CD4-positive, alpha-beta memory T cell (primary cell): ENCODE measurements around the gene FOXP4. TPM values are rescaled to one million over a fixed set of nuclear protein-coding genes. Genes with fewer than 3 reads are reported as not detected.

Source experiments
- CTCF ChIA-PET: fragments of 350-600 bp; sonication (Branson Sonifier 250); formaldehyde crosslinking; loops from one replicate; lab custom pipeline; 2021; ENCODE audit warnings: inconsistent platforms; ENCODE audit not compliant: partially characterized antibody; lab: Charles Lee
- POLR2A ChIA-PET: fragments of 350-600 bp; sonication (Branson Sonifier 250); formaldehyde crosslinking; loops from one replicate; lab custom pipeline; 2021; ENCODE audit not compliant: partially characterized antibody; lab: Charles Lee
- DNase-seq, 5 donors: peaks; one replicate each; pipeline versions ENCODE4 v3.0.0 to v3.0.0-alpha.2; 2020 to 2022; ENCODE audit warnings: mixed read lengths in 1 of 5
- H3K27ac ChIP-seq: one replicate; pipeline ENCODE4 v1.7.0; 2013; ENCODE audit warnings: low read depth, low read length
- H3K27me3 ChIP-seq: 2 replicates; pipeline ENCODE4 v1.7.0; 2013; ENCODE audit warnings: mild to moderate bottlenecking, low read length, moderate library complexity; ENCODE audit not compliant: insufficient read depth
- H3K36me3 ChIP-seq: 2 replicates; pipeline ENCODE4 v1.7.0; 2013; ENCODE audit warnings: mild to moderate bottlenecking, low read length, moderate library complexity; ENCODE audit not compliant: insufficient read depth
- H3K4me1 ChIP-seq: 2 replicates; pipeline ENCODE4 v1.7.0; 2013; ENCODE audit warnings: mild to moderate bottlenecking, low read length, moderate library complexity; ENCODE audit not compliant: insufficient read depth
- H3K4me3 ChIP-seq, 2 donors: one replicate each; pipeline ENCODE4 v1.7.0; 2013; ENCODE audit warnings: low read length in 2 of 2, mild to moderate bottlenecking in 1 of 2
- H3K9me3 ChIP-seq, 2 donors: one replicate each; pipeline ENCODE4 v1.7.0; 2013; ENCODE audit warnings: low read length in 2 of 2, control low read depth in 1 of 2; ENCODE audit not compliant: control insufficient read depth in 1 of 2
- H3K27ac Mint-ChIP-seq, 7 donors: one replicate each; pipeline ENCODE4 v1.8.0; 2020 to 2021; ENCODE audit warnings: mixed read lengths in 7 of 7, mild to moderate bottlenecking in 6 of 7, inconsistent platforms in 3 of 7, moderate library complexity in 3 of 7
- H3K27me3 Mint-ChIP-seq, 2 donors: one replicate each; pipeline ENCODE4 v1.8.0; 2020 to 2021; ENCODE audit warnings: mixed read lengths in 2 of 2
- H3K36me3 Mint-ChIP-seq, 2 donors: one replicate each; pipeline ENCODE4 v1.8.0; 2020 to 2021; ENCODE audit warnings: mixed read lengths in 2 of 2, inconsistent platforms in 1 of 2, mild to moderate bottlenecking in 1 of 2
- H3K4me1 Mint-ChIP-seq, 4 donors: one replicate each; pipeline ENCODE4 v1.8.0; 2020 to 2021; ENCODE audit warnings: mixed read lengths in 4 of 4, mild to moderate bottlenecking in 1 of 4
- H3K4me3 Mint-ChIP-seq, 8 donors: one replicate each; pipeline ENCODE4 v1.8.0; 2020 to 2021; ENCODE audit warnings: mixed read lengths in 8 of 8, mild to moderate bottlenecking in 7 of 8, moderate library complexity in 6 of 8, inconsistent platforms in 3 of 8
- H3K9me3 Mint-ChIP-seq, 8 donors: one replicate each; pipeline ENCODE4 v1.8.0; 2020 to 2021; ENCODE audit warnings: mixed read lengths in 8 of 8, mild to moderate bottlenecking in 5 of 8, inconsistent platforms in 3 of 8, moderate library complexity in 1 of 8
- intact Hi-C: fragments of 100-400 bp; cut with micrococcal nuclease; formaldehyde crosslinking; loops from one replicate; pipeline ENCODE4 v1.15.1; 2023
- polyA plus RNA-seq, 2 donors: library from polyadenylated mRNA; unstranded; fragments of 300-500 nt; fragmentation: Illumina TruSeq; gene quantifications; one replicate each; pipeline ENCODE4 v1.2.3, GENCODE V29; 2021
- total RNA-seq, 2 experiments: library from RNA; stranded (reverse); gene quantifications; one replicate each; pipeline ENCODE4 v1.2.3, GENCODE V29; 2021

FOXP4 gene
- total and polyA plus RNA-seq, 4 experiments from 2014 or later: 0.08 to 7.8 (median 4.5) TPM

GRCh38 chr6:41563060-41563776 lies 17.0 kb downstream of the FOXP4 start:
- CTCF ChIA-PET: no interaction called here
- no peak overlapping the region for H3K4me3 Mint-ChIP-seq
- intact Hi-C loops: loop anchor here (5.0 kb wide), 1 partner anchor 491 kb away; the partner anchor contains the start of genes NFYA and OARD1
- POLR2A ChIA-PET: no interaction called here
- H3K4me1 ChIP-seq: peaks cover 25% of the 10 kb centered on the region
- H3K27ac Mint-ChIP-seq: peak overlapping the region in 4 of 7 donors; percentile 36 to 67 (median 52)
- no peaks in the 10 kb centered on the region for H3K9me3 ChIP-seq
- H3K27ac ChIP-seq: no peak overlapping the region
- H3K9me3 Mint-ChIP-seq: no peaks in the 10 kb centered on the region
- peaks cover 15 to 27% of the 10 kb centered on the region in 2 donors for H3K36me3 Mint-ChIP-seq
- H3K27me3 ChIP-seq: no peaks in the 10 kb centered on the region
- H3K4me3 ChIP-seq: no peak overlapping the region
- no peaks in the 10 kb centered on the region for H3K36me3 ChIP-seq
- H3K4me1 Mint-ChIP-seq: peaks cover 14 to 42% (median 27%) of the 10 kb centered on the region in 4 donors
- H3K27me3 Mint-ChIP-seq: no peaks in the 10 kb centered on the region
- no peak for DNase-seq

GRCh38 chr6:41564448-41565142 lies 18.4 kb downstream of the FOXP4 start:
- H3K36me3 Mint-ChIP-seq: peaks cover 20 to 30% of the 10 kb centered on the region in 2 donors
- CTCF ChIA-PET: no interaction called here
- intact Hi-C loops: loop anchor here (5.0 kb wide), 1 partner anchor 492 kb away; the partner anchor contains the start of genes NFYA and OARD1

GRCh38 chr6:41565701-41566100 lies 19.5 kb downstream of the FOXP4 start:
- intact Hi-C loops: no loop called here
- Mint-ChIP-seq H3K36me3 (peaks cover 20 to 29% of the 10 kb centered on the region in 2 donors), H3K4me3 (no peak overlapping the region), H3K4me1 (peaks cover 6 to 24% (median 13%) of the 10 kb centered on the region in 4 donors), H3K9me3 (no peaks in the 10 kb centered on the region), H3K27ac (peak overlapping the region in 1 of 7 donors; percentile 46), H3K27me3 (no peaks in the 10 kb centered on the region)
- DNase-seq: no peak
- no peaks in the 10 kb centered on the region for H3K9me3 ChIP-seq
- peaks cover 9% of the 10 kb centered on the region for H3K4me1 ChIP-seq
- H3K27ac ChIP-seq: no peak overlapping the region
- no peaks in the 10 kb centered on the region for H3K27me3 ChIP-seq
- H3K4me3 ChIP-seq: no peak overlapping the region
- ChIA-PET CTCF (interaction anchor here (0.6 kb wide), 1 partner anchor 346 kb away, joined by 3 read pairs; no protein-coding TSS in a partner anchor), POLR2A (no interaction called here)
- H3K36me3 ChIP-seq: no peaks in the 10 kb centered on the region

More at GRCh38 chr6:41564448-41565142, 18.4 kb downstream of the FOXP4 start:
- Mint-ChIP-seq H3K4me1 (peaks cover 10 to 35% (median 21%) of the 10 kb centered on the region in 4 donors), H3K27me3 (no peaks in the 10 kb centered on the region), H3K27ac (peak overlapping the region in 2 of 7 donors; percentile 22 to 46), H3K9me3 (no peaks in the 10 kb centered on the region), H3K4me3 (no peak overlapping the region)
- POLR2A ChIA-PET: no interaction called here
- no peak overlapping the region for H3K4me3 ChIP-seq
- no peak overlapping the region for H3K27ac ChIP-seq
- DNase-seq: no peak
- H3K36me3 ChIP-seq: no peaks in the 10 kb centered on the region
- no peaks in the 10 kb centered on the region for H3K27me3 ChIP-seq
- peaks cover 19% of the 10 kb centered on the region for H3K4me1 ChIP-seq
- H3K9me3 ChIP-seq: no peaks in the 10 kb centered on the region

- peaks cover 20 to 29% of the 10 kb centered on the region in 2 donors for H3K36me3 Mint-ChIP-seq
Observed at GRCh38 chr6:41566961-41567360, 20.8 kb downstream of the FOXP4 start.

GRCh38 chr6:41567684-41568083 lies 21.5 kb downstream of the FOXP4 start:
- Mint-ChIP-seq H3K27me3 (no peaks in the 10 kb centered on the region), H3K4me1 (peaks cover 0 to 15% (median 0%) of the 10 kb centered on the region in 4 donors), H3K4me3 (no peak overlapping the region), H3K36me3 (peaks cover 20 to 32% of the 10 kb centered on the region in 2 donors), H3K27ac (no peak overlapping the region), H3K9me3 (no peaks in the 10 kb centered on the region)
- Histone ChIP-seq H3K9me3 (no peaks in the 10 kb centered on the region), H3K4me1 (no peaks in the 10 kb centered on the region), H3K27me3 (no peaks in the 10 kb centered on the region), H3K27ac (no peak overlapping the region), H3K4me3 (no peak overlapping the region), H3K36me3 (no peaks in the 10 kb centered on the region)
- no peak for DNase-seq
- ChIA-PET POLR2A (no interaction called here), CTCF (no interaction called here)
- intact Hi-C loops: no loop called here

More at GRCh38 chr6:41566961-41567360, 20.8 kb downstream of the FOXP4 start:
- no peaks in the 10 kb centered on the region for H3K9me3 Mint-ChIP-seq
- no peak overlapping the region for H3K4me3 ChIP-seq
- H3K4me1 Mint-ChIP-seq: peaks cover 1 to 14% (median 5%) of the 10 kb centered on the region in 4 donors
- CTCF ChIA-PET: no interaction called here
- H3K27ac ChIP-seq: no peak overlapping the region
- no peaks in the 10 kb centered on the region for H3K9me3 ChIP-seq
- intact Hi-C loops: no loop called here
- no peaks in the 10 kb centered on the region for H3K27me3 Mint-ChIP-seq
- no peaks in the 10 kb centered on the region for H3K36me3 ChIP-seq
- H3K4me3 Mint-ChIP-seq: no peak overlapping the region
- DNase-seq: no peak
- H3K27me3 ChIP-seq: no peaks in the 10 kb centered on the region
- no peak overlapping the region for H3K27ac Mint-ChIP-seq
- POLR2A ChIA-PET: no interaction called here
- no peaks in the 10 kb centered on the region for H3K4me1 ChIP-seq

- CTCF ChIA-PET: no interaction called here
Observed at GRCh38 chr6:41568202-41568584, 22.0 kb downstream of the FOXP4 start.

More at GRCh38 chr6:41568202-41568584, 22.0 kb downstream of the FOXP4 start:
- no peaks in the 10 kb centered on the region for H3K9me3 Mint-ChIP-seq
- no peaks in the 10 kb centered on the region for H3K27me3 ChIP-seq
- DNase-seq: no peak
- POLR2A ChIA-PET: no interaction called here
- no peaks in the 10 kb centered on the region for H3K4me1 ChIP-seq
- peaks cover 0 to 12% (median under 1%) of the 10 kb centered on the region in 4 donors for H3K4me1 Mint-ChIP-seq
- no peaks in the 10 kb centered on the region for H3K27me3 Mint-ChIP-seq
- peaks cover 20 to 35% of the 10 kb centered on the region in 2 donors for H3K36me3 Mint-ChIP-seq
- no peaks in the 10 kb centered on the region for H3K36me3 ChIP-seq
- intact Hi-C loops: no loop called here
- H3K27ac Mint-ChIP-seq: no peak overlapping the region
- no peak overlapping the region for H3K4me3 Mint-ChIP-seq
- H3K9me3 ChIP-seq: no peaks in the 10 kb centered on the region
- H3K4me3 ChIP-seq: no peak overlapping the region
- no peak overlapping the region for H3K27ac ChIP-seq
